GM21529 (cell line): ENCODE results near the gene GALNT9.

ENCODE experiments used
- ATAC-seq: cut with Tn5 transposase; IDR thresholded peaks from one replicate; pipeline ENCODE4 v1.9.1; 2021; ENCODE audit not compliant: unreplicated experiment

GALNT9 gene

GRCh38 chr12:132344601-132345000 lies 15.2 kb upstream of the GALNT9 start:
- no peak for ATAC-seq

GRCh38 chr12:132344181-132344580 lies 14.8 kb upstream of the GALNT9 start:
- ATAC-seq, result no peak

GRCh38 chr12:132343294-132344004 lies 14.1 kb upstream of the GALNT9 start:
- no peak for ATAC-seq

GRCh38 chr12:132342251-132343227 lies 13.2 kb upstream of the GALNT9 start:
- no peak for ATAC-seq

- ATAC-seq, result no peak
These were observed 12.1 kb upstream of the GALNT9 start for GRCh38 chr12:132341318-132342050.

- ATAC-seq, result no peak
These were observed 11.1 kb upstream of the GALNT9 start for GRCh38 chr12:132340266-132341035.

- no peak for ATAC-seq
These were observed 10.5 kb upstream of the GALNT9 start for GRCh38 chr12:132339856-132340255.

GRCh38 chr12:132338781-132339180 lies 9.4 kb upstream of the GALNT9 start:
- no peak for ATAC-seq

GRCh38 chr12:132338311-132338710 lies 8.9 kb upstream of the GALNT9 start:
- ATAC-seq, result no peak

GRCh38 chr12:132337557-132337956 lies 8.2 kb upstream of the GALNT9 start:
- no peak for ATAC-seq

- no peak for ATAC-seq
These were observed 7.3 kb upstream of the GALNT9 start for GRCh38 chr12:132336451-132337413.

GRCh38 chr12:132335179-132335756 lies 5.9 kb upstream of the GALNT9 start:
- no peak for ATAC-seq

GRCh38 chr12:132333766-132334165 lies 4.4 kb upstream of the GALNT9 start:
- no peak for ATAC-seq

- ATAC-seq, result no peak
These were observed 3.9 kb upstream of the GALNT9 start for GRCh38 chr12:132333273-132333672.

- no peak for ATAC-seq
These were observed 1.1 kb upstream of the GALNT9 start for GRCh38 chr12:132330549-132330881.

- no peak for ATAC-seq
These were observed 545 bp upstream of the GALNT9 start for GRCh38 chr12:132329720-132330548.

GRCh38 chr12:132328282-132329029 lies 933 bp downstream of the GALNT9 start:
- no peak for ATAC-seq
